Activated naive CD4-positive, alpha-beta T cell treated with anti-CD3 and anti-CD28 coated beads for 36 hours (primary cell): ENCODE data around the gene NXPH4. TPM values are rescaled to one million over a fixed set of nuclear protein-coding genes. Genes with fewer than 3 reads are reported as not detected.
A peak's percentile ranks its signal among the peaks of the same experiment; 100 is the strongest.

Source experiments
- CTCF ChIA-PET: fragments of 350-600 bp; sonication (Branson Sonifier 250); formaldehyde crosslinking; loops from one replicate; lab custom pipeline; 2021; ENCODE audit warnings: antibody characterized with exemption; lab: Charles Lee
- DNase-seq: peaks from one replicate; pipeline ENCODE4 v3.0.0-alpha.2; 2020
- H3K27ac Mint-ChIP-seq: one replicate; pipeline ENCODE4 v1.8.0; 2021; ENCODE audit warnings: mild to moderate bottlenecking, mixed read lengths
- H3K27me3 Mint-ChIP-seq: one replicate; pipeline ENCODE4 v1.8.0; 2021; ENCODE audit warnings: low read depth, mixed read lengths
- H3K36me3 Mint-ChIP-seq: one replicate; pipeline ENCODE4 v1.8.0; 2021; ENCODE audit warnings: low read depth, mixed read lengths
- H3K4me1 Mint-ChIP-seq: one replicate; pipeline ENCODE4 v1.8.0; 2021; ENCODE audit warnings: low read depth, mixed read lengths
- H3K4me3 Mint-ChIP-seq: one replicate; pipeline ENCODE4 v1.8.0; 2021; ENCODE audit warnings: mild to moderate bottlenecking, moderate library complexity, mixed read lengths
- H3K9me3 Mint-ChIP-seq: one replicate; pipeline ENCODE4 v1.8.0; 2021; ENCODE audit warnings: mixed read lengths
- intact Hi-C: fragments of 100-400 bp; cut with micrococcal nuclease; formaldehyde crosslinking; loops from one replicate; pipeline ENCODE4 v1.15.1; 2023
- total RNA-seq, 2 experiments: library from RNA; stranded (reverse); gene quantifications; one replicate each; pipeline ENCODE4 v1.2.3, GENCODE V29; 2021

NXPH4 gene
- total RNA-seq, 2 experiments from 2014 or later: 0.25 to 0.79 TPM

- DNase-seq: no peak
- Mint-ChIP-seq H3K27me3 (peaks cover 76% of the 10 kb centered on the region), H3K4me1 (peaks cover 40% of the 10 kb centered on the region), H3K9me3 (no peaks in the 10 kb centered on the region), H3K27ac (no peak overlapping the region), H3K4me3 (no peak overlapping the region), H3K36me3 (no peaks in the 10 kb centered on the region)
- intact Hi-C loops: loop anchor here (2.0 to 10.0 kb wide), 2 partner anchors 15 to 621 kb away; partner anchors contain the start of gene CTDSP2
- CTCF ChIA-PET: interaction anchor here (0.6 to 12.9 kb wide), 5 partner anchors 9 to 548 kb away, joined by 3 to 290 read pairs (median 5); partner anchors contain the start of gene GLI1
These were observed 6.9 kb downstream of the NXPH4 start for GRCh38 chr12:57223191-57224165.

- DNase-seq: no peak
- intact Hi-C loops: loop anchor here (2.0 to 10.0 kb wide), 2 partner anchors 14 to 620 kb away; partner anchors contain the start of gene CTDSP2
- CTCF ChIA-PET: interaction anchor here (0.6 to 12.9 kb wide), 6 partner anchors 9 to 549 kb away, joined by 3 to 290 read pairs (median 5); a partner anchor contains a TSS
- no peak overlapping the region for H3K4me3 Mint-ChIP-seq
- peaks cover 47% of the 10 kb centered on the region for H3K4me1 Mint-ChIP-seq
- H3K9me3 Mint-ChIP-seq: no peaks in the 10 kb centered on the region
- no peaks in the 10 kb centered on the region for H3K36me3 Mint-ChIP-seq
- peaks cover 68% of the 10 kb centered on the region for H3K27me3 Mint-ChIP-seq
- H3K27ac Mint-ChIP-seq: no peak overlapping the region
These were observed 7.8 kb downstream of the NXPH4 start for GRCh38 chr12:57224278-57224972.

- H3K4me1 Mint-ChIP-seq: peaks cover 44% of the 10 kb centered on the region
- H3K36me3 Mint-ChIP-seq: peaks cover 7% of the 10 kb centered on the region
- peak overlapping the region; percentile 71 for H3K4me3 Mint-ChIP-seq
- no peaks in the 10 kb centered on the region for H3K9me3 Mint-ChIP-seq
- peak; percentile 66 for DNase-seq
- peaks cover 62% of the 10 kb centered on the region for H3K27me3 Mint-ChIP-seq
- no peak overlapping the region for H3K27ac Mint-ChIP-seq
- intact Hi-C loops: loop anchor here (2.0 to 10.0 kb wide), 2 partner anchors 14 to 620 kb away; partner anchors contain the start of gene CTDSP2
- CTCF ChIA-PET: interaction anchor here (0.6 to 12.9 kb wide), 6 partner anchors 8 to 227 kb away, joined by 3 to 290 read pairs (median 5); a partner anchor contains a TSS
These were observed 8.5 kb downstream of the NXPH4 start for GRCh38 chr12:57224973-57225679.

GRCh38 chr12:57225680-57226210 is 9.2 kb downstream of the NXPH4 start:
- no peak for DNase-seq
- Mint-ChIP-seq H3K4me3 (peak overlapping the region; percentile 62), H3K9me3 (no peaks in the 10 kb centered on the region), H3K27ac (no peak overlapping the region), H3K36me3 (peaks cover 13% of the 10 kb centered on the region), H3K4me1 (peaks cover 47% of the 10 kb centered on the region), H3K27me3 (peaks cover 59% of the 10 kb centered on the region)
- CTCF ChIA-PET: interaction anchor here (0.6 to 12.9 kb wide), 6 partner anchors 8 to 227 kb away, joined by 3 to 290 read pairs (median 6); a partner anchor contains a TSS
- intact Hi-C loops: loop anchor here (2.0 to 10.0 kb wide), 2 partner anchors 13 to 619 kb away; partner anchors contain the start of gene CTDSP2

GRCh38 chr12:57226588-57227314 is 10.2 kb downstream of the NXPH4 start:
- H3K27ac Mint-ChIP-seq: no peak overlapping the region
- H3K9me3 Mint-ChIP-seq: no peaks in the 10 kb centered on the region
- peak overlapping the region; percentile 26 for H3K4me3 Mint-ChIP-seq
- CTCF ChIA-PET: interaction anchor here (0.8 to 12.9 kb wide), 5 partner anchors 9 to 226 kb away, joined by 4 to 290 read pairs (median 7); a partner anchor contains a TSS
- peaks cover 49% of the 10 kb centered on the region for H3K27me3 Mint-ChIP-seq
- H3K4me1 Mint-ChIP-seq: peaks cover 48% of the 10 kb centered on the region
- no peak for DNase-seq
- H3K36me3 Mint-ChIP-seq: peaks cover 23% of the 10 kb centered on the region
- intact Hi-C loops: loop anchor here (10.0 kb wide), 1 partner anchor 618 kb away; the partner anchor contains the start of gene CTDSP2

GRCh38 chr12:57227315-57228115 is 10.9 kb downstream of the NXPH4 start:
- intact Hi-C loops: loop anchor here (10.0 kb wide), 1 partner anchor 617 kb away; the partner anchor contains the start of gene CTDSP2
- CTCF ChIA-PET: interaction anchor here (0.6 to 12.9 kb wide), 6 partner anchors 10 to 613 kb away, joined by 3 to 290 read pairs (median 6); a partner anchor contains a TSS
- no peak for DNase-seq
- peaks cover 43% of the 10 kb centered on the region for H3K27me3 Mint-ChIP-seq
- peaks cover 31% of the 10 kb centered on the region for H3K36me3 Mint-ChIP-seq
- peak overlapping the region; percentile 23 for H3K4me3 Mint-ChIP-seq
- H3K9me3 Mint-ChIP-seq: no peaks in the 10 kb centered on the region
- peaks cover 49% of the 10 kb centered on the region for H3K4me1 Mint-ChIP-seq
- no peak overlapping the region for H3K27ac Mint-ChIP-seq

- peak; percentile 26 for DNase-seq
- Mint-ChIP-seq H3K4me1 (peaks cover 56% of the 10 kb centered on the region), H3K36me3 (peaks cover 46% of the 10 kb centered on the region), H3K4me3 (peak overlapping the region; percentile 95), H3K27ac (peak overlapping the region; percentile 94), H3K27me3 (peaks cover 27% of the 10 kb centered on the region), H3K9me3 (no peaks in the 10 kb centered on the region)
- intact Hi-C loops: loop anchor here (1.0 to 10.0 kb wide), 3 partner anchors 10 to 616 kb away; partner anchors contain the start of gene CTDSP2
- CTCF ChIA-PET: interaction anchor here (0.7 to 12.9 kb wide), 8 partner anchors 10 to 251 kb away, joined by 3 to 290 read pairs (median 6); partner anchors contain the start of genes ARHGAP9, GLI1 and STAT6
These were observed 12.5 kb downstream of the NXPH4 start for GRCh38 chr12:57229046-57229633.

GRCh38 chr12:57229634-57230380 is 13.2 kb downstream of the NXPH4 start, which contains the start of gene SHMT2:
SHMT2 (plus strand) TSS chr12:57229711; CDS start chr12:57229779, 68 bp downstream.
- DNase-seq: peak; percentile 97
- Mint-ChIP-seq H3K36me3 (peaks cover 53% of the 10 kb centered on the region), H3K4me1 (peaks cover 61% of the 10 kb centered on the region), H3K4me3 (peak within 1 kb of the TSS; percentile 95), H3K27ac (peak within 1 kb of the TSS; percentile 94), H3K9me3 (no peaks in the 10 kb centered on the region), H3K27me3 (peaks cover 21% of the 10 kb centered on the region)
- intact Hi-C loops: loop anchor here (1.0 to 10.0 kb wide), 3 partner anchors 9 to 615 kb away; partner anchors contain the start of gene CTDSP2
- CTCF ChIA-PET: interaction anchor here (0.6 to 12.9 kb wide), 11 partner anchors 8 to 250 kb away, joined by 3 to 290 read pairs (median 4); partner anchors contain the start of genes ARHGAP9, GLI1 and STAT6
